HEK293 (cell line): ENCODE measurements around the gene OLFM1.
A peak's percentile ranks its signal among the peaks of the same experiment; 100 is the strongest.

ENCODE experiments used
- CTCF ChIA-PET: fragments of 350-600 bp; formaldehyde crosslinking; extraction: SDS; loops from one replicate; lab custom pipeline; 2021; ENCODE audit warnings: antibody characterized with exemption; lab: Yijun Ruan, JAX
- POLR2A ChIA-PET: fragments of 300-600 bp; formaldehyde crosslinking; extraction: SDS; loops from one replicate; lab custom pipeline; 2020; ENCODE audit warnings: antibody characterized with exemption, inconsistent platforms; lab: Yijun Ruan, JAX
- H3K27ac ChIP-seq: fragments of 200-500 bp; sonication (Bioruptor generic); 2 replicates; pipeline ENCODE4 v1.5.1; 2014; ENCODE audit warnings: low read depth, low read length, control low read depth, inconsistent platforms; ENCODE audit errors: extremely low read depth
- H3K36me3 ChIP-seq, 2 experiments: fragments of 200-500 bp in 1 of 2; sonication (Bioruptor generic) in 1 of 2; 1 replicate in 1 of 2; 2 replicates in 1 of 2; pipeline ENCODE4 v1.5.1; 2014 to 2017; ENCODE audit warnings: inconsistent platforms in 2 of 2, low read length in 2 of 2; ENCODE audit not compliant: control insufficient read depth in 2 of 2, insufficient read depth in 1 of 2
- H3K4me1 ChIP-seq: fragments of 200-500 bp; sonication (Bioruptor generic); 2 replicates; pipeline ENCODE4 v1.5.1; 2014; ENCODE audit warnings: mild to moderate bottlenecking, low read length, inconsistent platforms; ENCODE audit not compliant: control insufficient read depth, insufficient read depth
- H3K4me3 ChIP-seq: 2 replicates; pipeline ENCODE4 v1.5.1; 2011; ENCODE audit warnings: low read depth, mild to moderate bottlenecking, control low read depth, low read length, moderate library complexity
- H3K9me3 ChIP-seq: fragments of 200-500 bp; sonication (Bioruptor generic); 2 replicates; pipeline ENCODE4 v1.5.1; 2014; ENCODE audit warnings: low read depth, low read length, inconsistent platforms; ENCODE audit not compliant: control insufficient read depth, insufficient read depth
- BCL11A ChIP-seq: fragments of 450-650 bp; formaldehyde crosslinking; IDR thresholded peaks from 2 replicates; pipeline ENCODE4 v1.5.1; 2016; ENCODE audit warnings: low read depth, missing biosample characterization, missing genetic modification characterization
- GLI4 ChIP-seq: fragments of 450-650 bp; formaldehyde crosslinking; IDR thresholded peaks from 2 replicates; pipeline ENCODE4 v1.5.1; 2016; ENCODE audit warnings: missing biosample characterization, missing genetic modification characterization
- HOXA7 ChIP-seq: sonication (generic); formaldehyde crosslinking; IDR thresholded peaks from 2 replicates; pipeline ENCODE4 v1.8.1; 2022; ENCODE audit warnings: missing genetic modification reagents, borderline replicate concordance
- HOXD13 ChIP-seq: sonication (generic); formaldehyde crosslinking; IDR thresholded peaks from 2 replicates; pipeline ENCODE4 v1.8.0; 2022; ENCODE audit warnings: missing genetic modification reagents, borderline replicate concordance
- SP3 ChIP-seq: fragments of 450-650 bp; formaldehyde crosslinking; IDR thresholded peaks from 2 replicates; pipeline ENCODE4 v1.5.1; 2016; ENCODE audit warnings: missing biosample characterization, missing genetic modification characterization
- ZBTB1 ChIP-seq: fragments of 450-650 bp; formaldehyde crosslinking; IDR thresholded peaks from 2 replicates; pipeline ENCODE4 v1.5.1; 2016; ENCODE audit warnings: missing biosample characterization, missing genetic modification characterization
- ZBTB17 ChIP-seq: fragments of 450-650 bp; formaldehyde crosslinking; IDR thresholded peaks from 2 replicates; pipeline ENCODE4 v1.5.1; 2016; ENCODE audit warnings: missing biosample characterization, missing genetic modification characterization
- ZBTB26 ChIP-seq: fragments of 450-650 bp; formaldehyde crosslinking; optimal IDR thresholded peaks from 2 replicates; pipeline ENCODE3; 2016; ENCODE audit warnings: missing biosample characterization, mild to moderate bottlenecking, missing genetic modification characterization
- ZBTB8A ChIP-seq: fragments of 450-650 bp; formaldehyde crosslinking; IDR thresholded peaks from 2 replicates; pipeline ENCODE4 v1.5.1; 2016; ENCODE audit warnings: missing biosample characterization, missing genetic modification characterization
- ZEB2 ChIP-seq: fragments of 450-650 bp; formaldehyde crosslinking; IDR thresholded peaks from 2 replicates; pipeline ENCODE4 v1.5.1; 2016; ENCODE audit warnings: missing biosample characterization, missing genetic modification characterization
- ZNF121 ChIP-seq: fragments of 450-650 bp; formaldehyde crosslinking; IDR thresholded peaks from 2 replicates; pipeline ENCODE4 v1.5.1; 2016; ENCODE audit warnings: missing biosample characterization, missing genetic modification characterization
- ZNF280D ChIP-seq: fragments of 450-650 bp; formaldehyde crosslinking; IDR thresholded peaks from 2 replicates; pipeline ENCODE4 v1.5.1; 2016; ENCODE audit warnings: missing biosample characterization, missing genetic modification characterization
- ZNF341 ChIP-seq: fragments of 450-650 bp; formaldehyde crosslinking; IDR thresholded peaks from 2 replicates; pipeline ENCODE4; 2016; ENCODE audit warnings: low read depth, missing biosample characterization, missing genetic modification characterization
- ZNF394 ChIP-seq: fragments of 450-650 bp; formaldehyde crosslinking; IDR thresholded peaks from 2 replicates; pipeline ENCODE4 v1.5.1; 2016; ENCODE audit warnings: missing biosample characterization, missing genetic modification characterization, mild to moderate bottlenecking, moderate library complexity, borderline replicate concordance
- ZNF404 ChIP-seq: fragments of 450-650 bp; formaldehyde crosslinking; IDR thresholded peaks from 2 replicates; pipeline ENCODE4 v1.5.1; 2017; ENCODE audit warnings: missing biosample characterization, missing genetic modification characterization
- ZNF426 ChIP-seq: fragments of 450-650 bp; formaldehyde crosslinking; IDR thresholded peaks from 2 replicates; pipeline ENCODE4 v1.5.1; 2017; ENCODE audit warnings: missing biosample characterization, missing genetic modification characterization, mild to moderate bottlenecking, inconsistent platforms, moderate library complexity
- ZNF660 ChIP-seq: fragments of 450-650 bp; IDR thresholded peaks from 2 replicates; pipeline ENCODE4 v1.5.1; 2018; ENCODE audit warnings: missing biosample characterization, mild to moderate bottlenecking, missing genetic modification characterization
- ZNF677 ChIP-seq: fragments of 450-650 bp; IDR thresholded peaks from 2 replicates; pipeline ENCODE4 v1.5.0; 2018; ENCODE audit warnings: missing biosample characterization, mild to moderate bottlenecking, missing genetic modification characterization, moderate library complexity
- TF ChIP-seq, protein P1 (sequence below): sonication (generic); formaldehyde crosslinking; IDR thresholded peaks from 2 replicates; pipeline ENCODE4 v1.8.1; 2022; ENCODE audit warnings: mild to moderate bottlenecking, moderate library complexity, missing genetic modification reagents
- TF ChIP-seq, protein P2 (sequence below): fragments of 450-650 bp; formaldehyde crosslinking; IDR thresholded peaks from 2 replicates; pipeline ENCODE4 v1.5.1; 2016; ENCODE audit warnings: missing biosample characterization, missing genetic modification characterization

Gene OLFM1

GRCh38 chr9:135156525-135157510, 69.3 kb downstream of the OLFM1 start:
- no peaks in the 10 kb centered on the region for H3K9me3 ChIP-seq
- TF ChIP-seq HOXA7 (CRISPR knock-in tag): peak; percentile 59; the same call in 1 of the 2 replicates
- no peak for TF ChIP-seq ZNF660 (tag by site-specific recombination)
- TF ChIP-seq ZNF341 (tag by site-specific recombination): peak; percentile 46
- no peak for TF ChIP-seq ZNF677
- TF ChIP-seq HOXD13 (CRISPR knock-in tag): peak; percentile 62; the same call in 1 of the 2 replicates
- TF ChIP-seq ZBTB17: 0 out of 2 replicates have a peak, but pooled peaks have one; percentile 27
- TF ChIP-seq, protein P1, sequence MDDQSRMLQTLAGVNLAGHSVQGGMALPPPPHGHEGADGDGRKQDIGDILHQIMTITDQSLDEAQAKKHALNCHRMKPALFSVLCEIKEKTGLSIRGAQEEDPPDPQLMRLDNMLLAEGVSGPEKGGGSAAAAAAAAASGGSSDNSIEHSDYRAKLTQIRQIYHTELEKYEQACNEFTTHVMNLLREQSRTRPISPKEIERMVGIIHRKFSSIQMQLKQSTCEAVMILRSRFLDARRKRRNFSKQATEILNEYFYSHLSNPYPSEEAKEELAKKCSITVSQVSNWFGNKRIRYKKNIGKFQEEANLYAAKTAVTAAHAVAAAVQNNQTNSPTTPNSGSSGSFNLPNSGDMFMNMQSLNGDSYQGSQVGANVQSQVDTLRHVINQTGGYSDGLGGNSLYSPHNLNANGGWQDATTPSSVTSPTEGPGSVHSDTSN: peak; percentile 57; the same call in 1 of the 2 replicates
- TF ChIP-seq, protein P2, sequence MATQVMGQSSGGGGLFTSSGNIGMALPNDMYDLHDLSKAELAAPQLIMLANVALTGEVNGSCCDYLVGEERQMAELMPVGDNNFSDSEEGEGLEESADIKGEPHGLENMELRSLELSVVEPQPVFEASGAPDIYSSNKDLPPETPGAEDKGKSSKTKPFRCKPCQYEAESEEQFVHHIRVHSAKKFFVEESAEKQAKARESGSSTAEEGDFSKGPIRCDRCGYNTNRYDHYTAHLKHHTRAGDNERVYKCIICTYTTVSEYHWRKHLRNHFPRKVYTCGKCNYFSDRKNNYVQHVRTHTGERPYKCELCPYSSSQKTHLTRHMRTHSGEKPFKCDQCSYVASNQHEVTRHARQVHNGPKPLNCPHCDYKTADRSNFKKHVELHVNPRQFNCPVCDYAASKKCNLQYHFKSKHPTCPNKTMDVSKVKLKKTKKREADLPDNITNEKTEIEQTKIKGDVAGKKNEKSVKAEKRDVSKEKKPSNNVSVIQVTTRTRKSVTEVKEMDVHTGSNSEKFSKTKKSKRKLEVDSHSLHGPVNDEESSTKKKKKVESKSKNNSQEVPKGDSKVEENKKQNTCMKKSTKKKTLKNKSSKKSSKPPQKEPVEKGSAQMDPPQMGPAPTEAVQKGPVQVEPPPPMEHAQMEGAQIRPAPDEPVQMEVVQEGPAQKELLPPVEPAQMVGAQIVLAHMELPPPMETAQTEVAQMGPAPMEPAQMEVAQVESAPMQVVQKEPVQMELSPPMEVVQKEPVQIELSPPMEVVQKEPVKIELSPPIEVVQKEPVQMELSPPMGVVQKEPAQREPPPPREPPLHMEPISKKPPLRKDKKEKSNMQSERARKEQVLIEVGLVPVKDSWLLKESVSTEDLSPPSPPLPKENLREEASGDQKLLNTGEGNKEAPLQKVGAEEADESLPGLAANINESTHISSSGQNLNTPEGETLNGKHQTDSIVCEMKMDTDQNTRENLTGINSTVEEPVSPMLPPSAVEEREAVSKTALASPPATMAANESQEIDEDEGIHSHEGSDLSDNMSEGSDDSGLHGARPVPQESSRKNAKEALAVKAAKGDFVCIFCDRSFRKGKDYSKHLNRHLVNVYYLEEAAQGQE (tag by site-specific recombination): peak; percentile 98
- no peak for TF ChIP-seq ZBTB8A (tag by site-specific recombination)
- TF ChIP-seq ZEB2 (tag by site-specific recombination): no peak
- TF ChIP-seq BCL11A (tag by site-specific recombination): no peak
- peak; percentile 19 for TF ChIP-seq ZBTB26 (tag by site-specific recombination)
- no peak overlapping the region for H3K4me3 ChIP-seq
- H3K4me1 ChIP-seq: no peaks in the 10 kb centered on the region
- no peak overlapping the region for H3K27ac ChIP-seq
- ChIA-PET CTCF (interaction anchor here (0.5 to 1.4 kb wide), 4 partner anchors 59 to 343 kb away, joined by 3 to 4 read pairs (median 4); partner anchors contain the start of gene MRPS2), POLR2A (interaction anchor here (0.5 kb wide), 1 partner anchor 32 kb away, joined by 3 read pairs; no protein-coding TSS in a partner anchor)
- H3K36me3 ChIP-seq: no peaks in the 10 kb centered on the region

GRCh38 chr9:135157856-135158563, 70.5 kb downstream of the OLFM1 start:
- Histone ChIP-seq H3K4me1 (no peaks in the 10 kb centered on the region), H3K36me3 (no peaks in the 10 kb centered on the region), H3K4me3 (no peak overlapping the region), H3K27ac (no peak overlapping the region), H3K9me3 (no peaks in the 10 kb centered on the region)
- ChIA-PET POLR2A (no interaction called here), CTCF (interaction anchor here (0.6 to 0.7 kb wide), 4 partner anchors 21 to 774 kb away, joined by 3 to 5 read pairs (median 4); no protein-coding TSS in a partner anchor)
- TF ChIP-seq ZNF394 (tag by site-specific recombination) (no peak), ZBTB1 (tag by site-specific recombination) (no peak), ZNF404 (tag by site-specific recombination) (no peak), ZNF280D (tag by site-specific recombination) (no peak), ZNF121 (tag by site-specific recombination) (no peak), SP3 (tag by site-specific recombination) (no peak), ZNF426 (no peak), GLI4 (tag by site-specific recombination) (no peak)
